ENCODE results near the gene TIMP3. TPM values are rescaled to one million over a fixed set of nuclear protein-coding genes. Genes with fewer than 3 reads are reported as not detected.
A peak's percentile ranks its signal among the peaks of the same experiment; 100 is the strongest.

TIMP3 gene
- total and polyA plus RNA-seq, 2 of the 4 experiments (the other 2 are of a cell fraction) = 98.8 to 179 TPM

DNA sequence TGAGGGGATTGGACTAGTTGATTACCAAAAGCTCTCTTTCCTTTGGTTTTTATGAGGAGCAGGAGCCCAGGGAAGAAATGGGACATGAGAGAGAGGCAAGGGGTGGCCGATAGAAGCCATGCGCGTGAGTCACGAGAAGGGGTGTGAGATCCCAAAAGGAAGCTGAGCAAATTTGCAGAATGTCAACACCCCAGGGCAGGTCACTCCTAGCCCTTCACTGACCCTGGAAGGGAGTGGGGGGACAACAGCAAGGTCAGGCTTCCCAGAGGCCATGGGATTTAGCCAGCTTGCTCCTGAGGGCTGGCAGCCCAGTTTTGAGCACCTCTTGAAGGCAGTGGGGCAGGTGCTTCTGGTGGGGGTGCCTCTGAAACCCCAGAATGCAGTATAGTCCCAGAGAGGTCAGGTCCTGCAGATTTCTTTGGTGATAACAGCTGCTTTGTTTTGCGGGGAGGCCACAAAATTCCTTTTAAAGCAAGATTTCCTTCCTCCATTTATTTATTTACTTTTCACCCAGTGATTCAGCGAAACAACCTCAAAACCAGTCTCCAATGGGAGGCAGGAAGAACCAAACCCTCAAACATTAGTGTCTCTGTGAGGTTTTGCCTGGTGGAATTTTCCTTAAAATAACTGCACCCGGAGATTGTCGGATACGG, 40.1 kb upstream of the TIMP3 start:
- Histone ChIP-seq H3K56ac (ENCODE audit: extremely low read depth, insufficient read depth, low read length) (peak overlapping the region; percentile 46; the same call in 1 of the 2 replicates), H2BK120ac (ENCODE audit: low read depth, low read length) (peak overlapping the region; percentile 96), H2BK15ac (ENCODE audit: low read depth, low read length) (peak overlapping the region; percentile 96), H3K36me3 (ENCODE audit: control insufficient read depth, insufficient read depth, low read length) (no peaks in the 10 kb centered on the region), H2AK5ac (ENCODE audit: low read depth, low read length) (peak overlapping the region; percentile 91), H3K4me3 (ENCODE audit: insufficient read depth, low read depth, low read length) (no peak overlapping the region), H3K14ac (replicated peaks; ENCODE audit: low read depth, low read length) (peak overlapping the region; percentile 95), H3K18ac (ENCODE audit: low read depth, low read length) (peak overlapping the region; percentile 93), H3K27ac (ENCODE audit: insufficient read depth, low read length) (peak overlapping the region; percentile 77), H2AFZ (replicated peaks; ENCODE audit: low read length, poor library complexity) (peak overlapping the region; percentile 84), H3K23ac (ENCODE audit: low read depth, low read length) (peak overlapping the region; percentile 81; the same call in 1 of the 2 replicates), H4K8ac (ENCODE audit: low read depth in 2 of 2, low read length in 2 of 2) (peak overlapping the region; percentile 3 to 91; a peak in 3 of 4 replicates), H3K9me3 (ENCODE audit: control insufficient read depth, insufficient read depth, low read length) (peaks cover 1% of the 10 kb centered on the region; the same call in 1 of the 2 replicates), H3K4me1 (ENCODE audit: control insufficient read depth, insufficient read depth, low read length) (peaks cover 28% of the 10 kb centered on the region), H3K4me2 (ENCODE audit: low read depth, low read length) (peak overlapping the region; percentile 58), H3K79me1 (ENCODE audit: low read depth in 1 of 2, low read length in 2 of 2) (no peaks in the 10 kb centered on the region), H3K27me3 (ENCODE audit: control insufficient read depth, insufficient read depth, low read length) (no peaks in the 10 kb centered on the region), H4K5ac (ENCODE audit: low read depth, low read length) (peak overlapping the region; percentile 87), H4K91ac (ENCODE audit: insufficient read depth, low read depth, low read length) (peak overlapping the region; percentile 94), H2BK20ac (ENCODE audit: low read depth, low read length) (peak overlapping the region; percentile 99), H2AK9ac (replicated peaks; ENCODE audit: low read depth, low read length, poor library complexity) (peak overlapping the region; percentile 87), H3K9ac (ENCODE audit: low read depth, low read length) (no peak overlapping the region), H2BK5ac (ENCODE audit: low read depth, low read length, poor library complexity, severe bottlenecking) (peak overlapping the region; percentile 56), H3K4ac (ENCODE audit: low read depth, low read length) (peak overlapping the region; percentile 97), H3K9me1 (ENCODE audit: insufficient read depth, low read length) (peaks cover 22% of the 10 kb centered on the region), H4K20me1 (ENCODE audit: insufficient read depth, low read length) (no peaks in the 10 kb centered on the region)
- intact Hi-C loops (cut with micrococcal nuclease) = no loop called here
- in situ Hi-C loops (cut with MboI; ENCODE audit: low sequenced_read_pairs) = no loop called here
- TF ChIP-seq MAFK (IDR thresholded peaks at IDR 0.05; ENCODE audit: low read depth, low read length) = no peak
- TF ChIP-seq RCOR1 (IDR thresholded peaks at IDR 0.05; ENCODE audit: insufficient replicate concordance, low read length) = no peak
- no peak for TF ChIP-seq RFX5 (IDR thresholded peaks at IDR 0.05; ENCODE audit: low read depth, low read length)
- TF ChIP-seq CEBPB (IDR thresholded peaks at IDR 0.05; ENCODE audit: low read depth, low read length) = no peak
- TF ChIP-seq NFE2L2 (IDR thresholded peaks at IDR 0.05; ENCODE audit: low read depth, low read length) = peak; percentile 57; the same call in 1 of the 2 replicates
- TF ChIP-seq BHLHE40 (IDR thresholded peaks at IDR 0.05; ENCODE audit: low read depth, low read length) = no peak; the same call in 1 of the 2 replicates
- TF ChIP-seq POLR2A (IDR thresholded peaks at IDR 0.05; ENCODE audit: low read depth, low read length) = no peak
- no peak for TF ChIP-seq CTCF (conservative IDR thresholded peaks at IDR 0.05; ENCODE audit: low read depth, low read length)
- ATAC-seq (ENCODE audit: low read depth) (peak; percentile 73), DNase-seq (peak; percentile 79)
- ChIA-PET POLR2A (ENCODE audit: unreplicated experiment) (interaction anchor here (0.7 kb wide), 1 partner anchor 47 kb away, joined by 3 read pairs; no protein-coding TSS in a partner anchor), CTCF (interaction anchor here (0.9 kb wide), 1 partner anchor 35 kb away, joined by 4 read pairs; no protein-coding TSS in a partner anchor)
- BruUV-seq (replicated peaks) = no TSS peak
- no CpG with 5 or more reads among the region's 9 CpGs for WGBS, 2 experiments (ENCODE audit: extremely low coverage in 2 of 2, insufficient read length in 1 of 2)
- dilution Hi-C loops (cut with HindIII; ENCODE audit: low sequenced_read_pairs, unreplicated experiment) = no loop called here

All from IMR-90 (cell line).